ENCODE results near the gene AOPEP. TPM values are rescaled to one million over a fixed set of nuclear protein-coding genes. Genes with fewer than 3 reads are reported as not detected.

Gene AOPEP
- total RNA-seq, 1 donor from 2014 or later, result 16.6 TPM

DNA sequence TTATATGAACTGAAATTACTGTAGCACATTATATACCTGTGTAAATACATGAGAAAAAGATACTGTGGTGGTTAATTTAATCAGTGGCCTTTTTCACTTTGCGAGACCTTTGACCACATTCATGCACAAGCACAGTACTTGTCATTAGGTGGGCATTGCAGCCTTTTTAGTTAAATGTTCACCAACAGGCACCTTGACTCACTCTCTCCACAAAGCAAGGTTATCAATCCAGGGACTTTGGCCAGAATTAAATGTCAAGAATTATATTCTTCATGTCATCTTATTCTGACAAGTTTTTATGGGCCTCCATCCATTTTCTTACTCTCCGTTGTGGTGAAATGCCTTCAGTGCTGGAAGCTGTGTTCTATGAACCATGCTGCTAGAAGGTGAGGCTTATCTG, 72.2 kb downstream of the AOPEP start:
- no peak overlapping the region for H3K27ac ChIP-seq
- H3K36me3 ChIP-seq, result no peaks in the 10 kb centered on the region
- Mint-ChIP-seq H3K36me3 (peaks cover 22% of the 10 kb centered on the region), H3K4me1 (peaks cover 21% of the 10 kb centered on the region), H3K9me3 (peaks cover 2% of the 10 kb centered on the region), H3K4me3 (no peak overlapping the region), H3K27ac (no peak overlapping the region), H3K27me3 (ENCODE audit: insufficient read depth, low read depth) (no peaks in the 10 kb centered on the region)
- no peak overlapping the region for H2AFZ ChIP-seq (replicated peaks)
- no peaks in the 10 kb centered on the region for H3F3A ChIP-seq (ENCODE audit: low read depth)
- no peaks in the 10 kb centered on the region for H3K79me2 ChIP-seq (ENCODE audit: low read depth)
- no peak overlapping the region for H3K4me3 ChIP-seq
- H3K27me3 ChIP-seq, result no peaks in the 10 kb centered on the region
- no peak overlapping the region for H3K9ac ChIP-seq
- H3K4me1 ChIP-seq, result no peaks in the 10 kb centered on the region
- DNase-seq (ENCODE audit: low spot score), result no peak
- TF ChIP-seq EZH2phosphoT487 (IDR thresholded peaks at IDR 0.05) (no peak), EZH2 (IDR thresholded peaks at IDR 0.05) (no peak)
- TF ChIP-seq, protein P1, sequence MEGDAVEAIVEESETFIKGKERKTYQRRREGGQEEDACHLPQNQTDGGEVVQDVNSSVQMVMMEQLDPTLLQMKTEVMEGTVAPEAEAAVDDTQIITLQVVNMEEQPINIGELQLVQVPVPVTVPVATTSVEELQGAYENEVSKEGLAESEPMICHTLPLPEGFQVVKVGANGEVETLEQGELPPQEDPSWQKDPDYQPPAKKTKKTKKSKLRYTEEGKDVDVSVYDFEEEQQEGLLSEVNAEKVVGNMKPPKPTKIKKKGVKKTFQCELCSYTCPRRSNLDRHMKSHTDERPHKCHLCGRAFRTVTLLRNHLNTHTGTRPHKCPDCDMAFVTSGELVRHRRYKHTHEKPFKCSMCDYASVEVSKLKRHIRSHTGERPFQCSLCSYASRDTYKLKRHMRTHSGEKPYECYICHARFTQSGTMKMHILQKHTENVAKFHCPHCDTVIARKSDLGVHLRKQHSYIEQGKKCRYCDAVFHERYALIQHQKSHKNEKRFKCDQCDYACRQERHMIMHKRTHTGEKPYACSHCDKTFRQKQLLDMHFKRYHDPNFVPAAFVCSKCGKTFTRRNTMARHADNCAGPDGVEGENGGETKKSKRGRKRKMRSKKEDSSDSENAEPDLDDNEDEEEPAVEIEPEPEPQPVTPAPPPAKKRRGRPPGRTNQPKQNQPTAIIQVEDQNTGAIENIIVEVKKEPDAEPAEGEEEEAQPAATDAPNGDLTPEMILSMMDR (IDR thresholded peaks at IDR 0.05), result no peak
- no peaks in the 10 kb centered on the region for H3K9me3 ChIP-seq (ENCODE audit: low read depth)
- H3K4me2 ChIP-seq, result no peak overlapping the region
- H4K20me1 ChIP-seq (ENCODE audit: low read depth), result no peaks in the 10 kb centered on the region

DNA sequence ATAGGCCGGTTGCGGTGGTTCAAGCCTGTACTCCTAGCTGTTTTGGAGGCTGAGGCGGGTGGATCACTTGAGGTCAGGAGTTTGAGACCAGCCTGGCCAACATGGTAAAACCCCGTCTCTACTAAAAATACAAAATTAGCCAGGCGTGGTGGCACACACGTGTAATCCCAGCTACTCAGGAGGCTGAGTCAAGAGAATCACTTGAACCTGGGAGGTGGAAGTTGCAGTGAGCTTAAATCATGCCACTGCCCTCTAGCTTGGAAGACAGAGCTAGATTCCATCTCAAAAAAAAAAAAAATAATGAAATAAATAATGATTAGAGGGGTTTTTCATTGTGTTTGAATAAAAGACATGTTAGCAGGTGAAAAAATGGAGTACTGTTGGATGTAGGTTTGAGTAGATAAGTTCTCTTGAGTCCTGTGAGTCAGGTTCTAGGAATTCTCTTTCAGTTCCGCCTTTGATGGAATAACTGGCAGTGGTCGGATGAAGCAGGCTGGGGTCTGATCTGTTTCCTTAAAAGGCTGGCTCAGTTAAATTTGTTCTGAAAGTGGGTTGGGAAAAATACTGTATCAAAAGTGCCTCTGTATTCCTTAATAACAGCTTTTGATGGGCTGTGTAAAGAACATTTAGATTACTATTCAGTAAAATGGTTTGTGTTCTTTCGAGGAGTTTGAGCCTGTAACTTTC, 73.2 kb downstream of the AOPEP start:
- H3K4me3 ChIP-seq, result no peak overlapping the region
- no peak overlapping the region for H3K9ac ChIP-seq
- no peaks in the 10 kb centered on the region for H3K9me3 Mint-ChIP-seq
- no peaks in the 10 kb centered on the region for H4K20me1 ChIP-seq (ENCODE audit: low read depth)
- no peak overlapping the region for H3K4me2 ChIP-seq
- TF ChIP-seq EZH2 (IDR thresholded peaks at IDR 0.05) (no peak), EZH2phosphoT487 (IDR thresholded peaks at IDR 0.05) (no peak)
- TF ChIP-seq, protein P1 (IDR thresholded peaks at IDR 0.05), result no peak
- H3K4me1 Mint-ChIP-seq, result peaks cover 21% of the 10 kb centered on the region
- H3K9me3 ChIP-seq (ENCODE audit: low read depth), result no peaks in the 10 kb centered on the region
- no peak for DNase-seq (ENCODE audit: low spot score)
- no peak overlapping the region for H3K27ac ChIP-seq
- no peaks in the 10 kb centered on the region for H3K27me3 Mint-ChIP-seq (ENCODE audit: insufficient read depth, low read depth)
- H3F3A ChIP-seq (ENCODE audit: low read depth), result no peaks in the 10 kb centered on the region
- peaks cover 13% of the 10 kb centered on the region for H3K36me3 Mint-ChIP-seq
- no peak overlapping the region for H3K4me3 Mint-ChIP-seq
- no peaks in the 10 kb centered on the region for H3K27me3 ChIP-seq
- H3K79me2 ChIP-seq (ENCODE audit: low read depth), result no peaks in the 10 kb centered on the region
- no peaks in the 10 kb centered on the region for H3K4me1 ChIP-seq
- H3K27ac Mint-ChIP-seq, result no peak overlapping the region
- H2AFZ ChIP-seq (replicated peaks), result no peak overlapping the region
- H3K36me3 ChIP-seq, result no peaks in the 10 kb centered on the region

DNA sequence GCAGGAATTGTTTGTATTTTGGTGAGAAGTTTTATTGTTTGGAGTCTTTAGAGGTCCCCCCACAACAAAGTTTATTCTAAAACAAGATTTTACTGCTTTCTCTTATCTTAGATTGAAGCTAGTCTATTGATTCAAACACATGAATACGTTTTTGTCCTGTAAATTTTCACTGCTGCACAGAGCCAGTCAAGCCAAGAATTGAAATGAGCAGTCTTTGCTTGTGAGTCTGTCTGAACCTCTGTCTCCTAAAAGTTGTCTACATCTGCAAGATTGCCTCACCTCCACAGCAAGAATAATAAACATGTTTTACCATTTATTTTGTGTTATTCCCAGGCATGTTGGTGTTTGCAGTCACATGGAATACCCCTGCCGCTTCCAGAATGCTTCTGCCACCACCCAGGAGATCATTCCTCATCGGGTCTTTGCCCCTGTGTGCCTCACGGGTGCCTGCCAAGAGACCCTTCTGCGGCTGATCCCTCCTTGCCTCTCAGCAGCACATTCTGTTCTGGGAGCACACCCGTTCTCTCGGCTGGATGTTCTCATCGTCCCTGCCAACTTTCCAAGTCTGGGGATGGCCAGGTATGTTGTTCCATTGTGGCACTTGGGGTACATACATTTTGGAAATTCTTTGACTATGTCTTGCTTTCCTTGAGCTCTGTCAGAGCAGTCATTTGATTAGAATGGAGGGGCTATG, 74.1 kb downstream of the AOPEP start:
- no peaks in the 10 kb centered on the region for H3K4me1 ChIP-seq
- no peak for DNase-seq (ENCODE audit: low spot score)
- Mint-ChIP-seq H3K4me1 (peaks cover 22% of the 10 kb centered on the region), H3K36me3 (peaks cover 13% of the 10 kb centered on the region), H3K27me3 (ENCODE audit: insufficient read depth, low read depth) (peaks cover under 1% of the 10 kb centered on the region), H3K27ac (no peak overlapping the region), H3K4me3 (no peak overlapping the region), H3K9me3 (no peaks in the 10 kb centered on the region)
- no peaks in the 10 kb centered on the region for H3K27me3 ChIP-seq
- TF ChIP-seq EZH2 (IDR thresholded peaks at IDR 0.05) (no peak), EZH2phosphoT487 (IDR thresholded peaks at IDR 0.05) (no peak)
- TF ChIP-seq, protein P1 (IDR thresholded peaks at IDR 0.05), result no peak
- no peaks in the 10 kb centered on the region for H3F3A ChIP-seq (ENCODE audit: low read depth)
- no peak overlapping the region for H2AFZ ChIP-seq (replicated peaks)
- H3K79me2 ChIP-seq (ENCODE audit: low read depth), result no peaks in the 10 kb centered on the region
- H3K4me2 ChIP-seq, result no peak overlapping the region
- no peak overlapping the region for H3K9ac ChIP-seq
- H3K9me3 ChIP-seq (ENCODE audit: low read depth), result no peaks in the 10 kb centered on the region
- H3K36me3 ChIP-seq, result no peaks in the 10 kb centered on the region
- H3K4me3 ChIP-seq, result no peak overlapping the region
- no peaks in the 10 kb centered on the region for H4K20me1 ChIP-seq (ENCODE audit: low read depth)
- H3K27ac ChIP-seq, result no peak overlapping the region
